NT2/D1 (cell line): Measurements from ENCODE around the gene CCDC134.

Experiments used
- SUZ12 ChIP-seq: IDR thresholded peaks from 2 replicates; pipeline ENCODE4 v1.6.1; 2011; ENCODE audit not compliant: insufficient read length, insufficient read depth; ENCODE audit errors: extremely low read depth
- YY1 ChIP-seq: IDR thresholded peaks from 2 replicates; pipeline ENCODE4 v1.6.1; 2011; ENCODE audit not compliant: insufficient read length, insufficient read depth
- ZNF274 ChIP-seq: IDR thresholded peaks from 2 replicates; pipeline ENCODE4 v1.6.1; 2011; ENCODE audit warnings: mild to moderate bottlenecking, low read depth, low read length

GRCh38 chr22:41827671-41828070 lies 27.2 kb downstream of the CCDC134 start:
- TF ChIP-seq SUZ12 (no peak), YY1 (no peak), ZNF274 (no peak)
